SH-SY5Y (cell line): Measurements from ENCODE around the gene PAAF1.

Experiments used
- GATA2 ChIP-seq: IDR thresholded peaks from 2 replicates; pipeline ENCODE4 v1.6.1; 2011; ENCODE audit warnings: mild to moderate bottlenecking, low read depth, low read length
- GATA3 ChIP-seq: IDR thresholded peaks from 2 replicates; pipeline ENCODE4 v1.6.1; 2011; ENCODE audit warnings: low read depth, mild to moderate bottlenecking, low read length, moderate library complexity

PAAF1 gene, protein sequence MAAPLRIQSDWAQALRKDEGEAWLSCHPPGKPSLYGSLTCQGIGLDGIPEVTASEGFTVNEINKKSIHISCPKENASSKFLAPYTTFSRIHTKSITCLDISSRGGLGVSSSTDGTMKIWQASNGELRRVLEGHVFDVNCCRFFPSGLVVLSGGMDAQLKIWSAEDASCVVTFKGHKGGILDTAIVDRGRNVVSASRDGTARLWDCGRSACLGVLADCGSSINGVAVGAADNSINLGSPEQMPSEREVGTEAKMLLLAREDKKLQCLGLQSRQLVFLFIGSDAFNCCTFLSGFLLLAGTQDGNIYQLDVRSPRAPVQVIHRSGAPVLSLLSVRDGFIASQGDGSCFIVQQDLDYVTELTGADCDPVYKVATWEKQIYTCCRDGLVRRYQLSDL

DNA sequence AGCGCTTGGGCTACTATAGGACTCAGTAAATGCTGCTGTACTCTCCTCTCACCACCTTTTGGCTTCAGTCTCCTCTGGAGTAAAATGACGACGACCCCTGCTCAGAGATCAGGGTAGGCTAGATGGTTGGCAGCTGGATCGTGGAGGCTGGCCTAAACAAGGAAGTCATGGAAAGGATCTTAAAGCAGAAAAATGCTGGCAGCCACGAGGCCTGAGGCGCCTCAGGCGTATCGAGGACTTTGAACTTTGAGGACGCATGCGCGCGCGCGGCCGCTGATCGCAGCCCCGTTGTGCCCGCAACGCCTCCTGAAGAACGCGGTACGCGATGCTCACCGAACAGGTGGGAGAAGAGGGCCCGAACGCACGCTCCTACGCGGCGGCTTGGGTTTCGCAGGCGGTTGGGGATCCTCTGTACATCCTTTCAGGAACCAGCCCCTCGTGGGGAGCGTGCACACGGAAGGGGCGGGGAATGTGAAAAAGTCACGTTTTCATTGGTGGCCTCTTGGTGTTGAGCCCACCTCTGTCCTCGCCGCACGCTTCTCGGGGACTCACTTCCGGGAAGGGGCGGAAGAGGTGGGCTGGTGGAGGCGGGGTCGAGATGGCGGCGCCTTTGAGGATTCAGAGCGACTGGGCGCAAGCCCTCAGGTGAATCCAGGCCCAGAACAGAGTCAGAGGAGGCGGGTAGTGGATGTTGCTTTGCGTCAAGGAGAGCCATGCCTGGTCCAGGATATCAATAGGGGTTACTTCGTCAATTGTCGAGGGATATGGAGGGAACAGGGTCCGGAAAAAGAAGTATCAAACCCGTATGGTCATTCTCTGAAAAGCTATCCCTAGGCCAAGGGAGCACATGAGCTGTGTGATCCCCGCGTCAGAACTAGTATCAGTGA is at the start of gene PAAF1, which contains the start of gene COA4:
Gene PAAF1, plus strand, starts transcription at position 576 of the 887 bp plus-strand sequence. Its CDS starts 23 bp downstream, at position 599.
Gene COA4, minus strand, starts transcription at position 423 of the 887 bp plus-strand sequence. CDS start 3,468 bp downstream, outside the sequence.
- TF ChIP-seq GATA2 (no peak), GATA3 (no peak)

GRCh38 chr11:73830261-73830660 is 46.5 kb upstream of the PAAF1 start:
- TF ChIP-seq GATA2 (no peak), GATA3 (no peak)

GRCh38 chr11:73833067-73833466 is 43.7 kb upstream of the PAAF1 start:
- TF ChIP-seq GATA2 = no peak
- no peak for TF ChIP-seq GATA3

GRCh38 chr11:73838443-73839122 is 38.2 kb upstream of the PAAF1 start:
- TF ChIP-seq GATA2 (no peak), GATA3 (no peak)

DNA sequence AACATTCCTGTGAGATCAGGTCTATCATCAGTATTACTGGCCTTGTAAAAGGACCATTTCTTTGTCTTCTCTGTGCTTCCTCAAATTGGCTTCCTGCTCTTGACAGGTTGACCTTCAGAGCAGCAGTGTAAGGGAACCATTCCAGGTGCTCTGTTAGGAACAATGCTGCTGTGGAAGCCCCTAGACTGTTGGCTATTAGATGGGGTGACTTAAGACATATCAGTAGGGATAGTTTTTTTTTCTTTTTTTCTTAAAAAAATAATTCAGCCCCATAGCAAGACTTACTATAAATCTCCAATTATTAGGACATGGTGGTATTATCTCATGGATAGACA is 37.7 kb upstream of the PAAF1 start:
- TF ChIP-seq GATA2 (no peak), GATA3 (no peak)

DNA sequence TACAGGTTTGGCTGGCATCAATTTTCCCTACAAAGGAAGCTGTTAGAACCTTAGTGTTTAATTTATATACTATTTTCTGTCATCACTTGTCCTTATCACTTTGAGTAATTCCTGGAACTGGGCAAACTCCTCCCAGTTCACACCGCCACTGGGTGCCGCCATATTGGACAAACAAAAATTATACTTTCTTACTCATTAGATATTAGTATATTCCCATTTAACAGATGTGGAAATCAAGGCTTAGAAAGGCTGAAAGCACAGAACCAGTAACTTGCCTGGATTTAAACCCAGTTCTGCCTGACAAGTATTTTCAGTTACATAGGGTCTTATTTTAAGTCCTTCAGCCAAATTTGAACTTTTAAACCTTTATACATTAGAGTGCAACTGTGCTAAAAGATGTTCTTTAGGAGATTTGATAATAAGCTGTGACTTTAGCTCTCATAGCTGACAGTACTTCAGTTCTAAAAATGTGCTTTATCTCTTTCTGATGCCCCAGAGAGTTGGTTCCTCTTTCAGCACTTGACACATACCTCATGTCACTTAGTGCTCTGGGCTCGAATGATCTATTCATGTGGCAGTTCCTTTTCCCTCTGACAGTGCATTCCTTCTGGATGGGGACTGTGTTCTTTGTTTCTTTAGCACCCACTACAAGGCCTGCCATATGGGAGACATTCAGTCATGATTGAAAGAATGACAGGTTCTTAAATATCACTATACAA is 25.6 kb upstream of the PAAF1 start:
- no peak for TF ChIP-seq GATA3

GRCh38 chr11:73852049-73852448 is 24.8 kb upstream of the PAAF1 start:
- no peak for TF ChIP-seq GATA2
- no peak for TF ChIP-seq GATA3

DNA sequence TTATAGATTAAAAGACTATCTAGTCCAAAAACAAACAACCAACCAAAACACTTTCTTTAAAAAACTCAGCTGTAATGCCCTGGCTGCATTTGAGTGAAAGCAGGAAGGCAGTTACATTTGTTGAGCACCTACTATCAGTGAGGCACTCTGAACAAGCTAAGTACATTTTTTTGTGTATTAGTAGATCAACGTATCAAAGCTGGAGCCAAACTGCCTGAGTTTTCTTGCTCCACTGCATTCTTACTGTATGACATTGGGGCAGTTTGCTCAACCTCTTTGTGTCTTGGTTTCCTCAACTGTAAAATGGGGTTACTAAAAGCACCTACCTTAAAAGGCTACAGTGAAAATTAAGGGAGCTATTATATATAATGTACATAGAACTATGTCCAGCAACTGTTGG is 22.1 kb upstream of the PAAF1 start:
- TF ChIP-seq GATA2 (no peak), GATA3 (no peak)

DNA sequence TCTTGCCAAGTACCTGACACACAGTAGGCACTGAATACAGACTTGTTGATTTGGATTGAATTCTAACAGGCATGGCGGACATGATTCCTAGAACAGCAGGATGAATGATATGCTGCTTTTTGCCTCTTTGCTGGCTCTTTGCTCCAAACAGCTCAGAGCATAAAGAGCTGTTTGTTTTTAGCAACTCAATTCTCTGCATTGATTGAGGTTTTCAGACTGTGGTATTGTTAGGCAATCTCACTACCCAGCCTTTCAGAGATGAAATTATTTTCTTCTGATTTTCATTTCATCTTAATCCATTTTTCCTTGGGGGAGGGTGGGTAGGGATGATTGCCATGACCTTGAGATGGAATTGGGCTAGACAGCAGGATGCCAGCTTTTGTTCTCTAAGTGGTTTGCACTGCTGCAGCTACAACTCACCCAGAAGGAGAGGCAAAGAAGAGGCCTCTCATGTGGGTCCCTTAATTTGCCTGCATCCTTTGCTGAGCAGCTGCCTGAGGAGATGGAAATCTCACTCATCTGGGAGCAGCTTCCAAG is 20.7 kb upstream of the PAAF1 start:
- TF ChIP-seq GATA3 (no peak), GATA2 (peak; percentile 25; the same call in 1 of the 2 replicates)

DNA sequence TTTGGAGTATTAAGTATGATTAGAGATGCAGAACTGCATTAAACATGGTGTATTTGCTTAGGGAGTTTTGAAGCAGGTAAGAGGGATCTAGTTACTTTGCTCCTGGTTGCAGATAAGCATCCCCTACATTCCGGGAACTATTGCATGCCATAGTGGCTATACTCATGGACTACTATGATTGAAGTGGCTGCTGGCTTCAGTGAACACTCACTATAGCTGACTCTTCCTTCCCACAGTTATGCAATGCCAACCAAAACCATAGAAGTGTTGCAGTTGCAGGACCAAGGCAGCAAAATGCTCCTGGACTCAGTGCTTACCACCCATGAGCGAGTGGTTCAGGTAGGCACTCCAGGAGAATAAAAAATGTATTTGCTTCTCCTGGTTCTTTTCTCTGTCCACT is 17.1 kb upstream of the PAAF1 start:
- TF ChIP-seq GATA3 (no peak), GATA2 (no peak)

GRCh38 chr11:73860202-73860601 is 16.6 kb upstream of the PAAF1 start:
- TF ChIP-seq GATA3 (no peak), GATA2 (no peak)

GRCh38 chr11:73862986-73863385 is 13.8 kb upstream of the PAAF1 start:
- no peak for TF ChIP-seq GATA3
- no peak for TF ChIP-seq GATA2

- no peak for TF ChIP-seq GATA2
- no peak for TF ChIP-seq GATA3
Measured at GRCh38 chr11:73866095-73866579, 10.7 kb upstream of the PAAF1 start.
